GM12878 (cell line): ENCODE results near the gene CYP4F11. TPM values are rescaled to one million over a fixed set of nuclear protein-coding genes. Genes with fewer than 3 reads are reported as not detected.

Source experiments
- ATAC-seq: fragments of 200-7000 bp; cut with Tn5 transposase; 3 replicates; pipeline ENCODE4 v1.9.1; 2020; ENCODE audit warnings: mild to moderate bottlenecking, moderate library complexity
- BruUV-seq: library from RNA; stranded (reverse); fragments of 400-500 nt; replicated peaks from 2 replicates; lab custom pipeline; 2021; lab: Mats Ljungman, UMichigan
- CTCF ChIA-PET: fragments of 300-600 bp; sonication (Branson Sonifier 250); formaldehyde crosslinking; extraction: SDS; loops from one replicate; lab custom pipeline; 2021; ENCODE audit warnings: inconsistent platforms; lab: Yijun Ruan, JAX
- POLR2A ChIA-PET: fragments of 350-600 bp; formaldehyde crosslinking; extraction: SDS; loops from one replicate; lab custom pipeline; 2021; ENCODE audit warnings: inconsistent platforms; lab: Charles Lee
- RAD21 ChIA-PET: fragments of 300-600 bp; sonication (Branson Sonifier 250); formaldehyde crosslinking; loops from one replicate; lab custom pipeline; 2023; ENCODE audit warnings: antibody characterized with exemption; ENCODE audit not compliant: unreplicated experiment; lab: Charles Lee
- SMC1A ChIA-PET: fragments of 300-600 bp; sonication (Branson Sonifier 250); formaldehyde crosslinking; loops from one replicate; lab custom pipeline; 2023; ENCODE audit not compliant: unreplicated experiment, uncharacterized antibody; lab: Charles Lee
- DNase-seq: peaks from one replicate; pipeline ENCODE4 v3.0.0-alpha.2; 2011; ENCODE audit warnings: low read depth, low spot score
- FAIRE-seq: peaks from 3 replicates; lab custom pipeline; 2011; peaks lifted over from hg19 to GRCh38; lab: Jason Lieb, UNC
- H2AFZ ChIP-seq: 2 replicates; pipeline ENCODE4 v1.6.0; 2011; ENCODE audit warnings: low read depth, low read length, control low read depth; ENCODE audit not compliant: control insufficient read depth
- H3K27ac ChIP-seq: 2 replicates; pipeline ENCODE4 v1.5.1; 2011; ENCODE audit warnings: control low read depth; ENCODE audit not compliant: control insufficient read depth, insufficient read depth
- H3K27me3 ChIP-seq, 2 experiments: replicated peaks in 1 of 2; 2 replicates each; pipeline versions ENCODE4 v1.6.0 to v1.6.1; 2011; ENCODE audit warnings: low read length in 1 of 2; ENCODE audit not compliant: control insufficient read depth in 2 of 2, insufficient read depth in 2 of 2
- H3K36me3 ChIP-seq, 2 experiments: 2 replicates each; pipeline ENCODE4 v1.5.1; 2011; ENCODE audit warnings: low read length in 1 of 2; ENCODE audit not compliant: control insufficient read depth in 2 of 2, insufficient read depth in 2 of 2
- H3K4me1 ChIP-seq: 2 replicates; pipeline ENCODE4 v1.6.1; 2011; ENCODE audit warnings: mild to moderate bottlenecking, low read length, moderate library complexity, mixed read lengths; ENCODE audit not compliant: control insufficient read depth, insufficient read depth
- H3K4me2 ChIP-seq: 2 replicates; pipeline ENCODE4 v1.6.0; 2011; ENCODE audit warnings: control low read depth; ENCODE audit not compliant: control insufficient read depth, insufficient read depth
- H3K4me3 ChIP-seq: fragments of 200-600 bp; sonication (generic); 2 replicates; pipeline ENCODE4 v1.5.1; 2016
- H3K79me2 ChIP-seq: 2 replicates; pipeline ENCODE4 v1.6.0; 2011; ENCODE audit warnings: low read length; ENCODE audit not compliant: control insufficient read depth, insufficient read depth
- H3K9ac ChIP-seq: 2 replicates; pipeline ENCODE4 v1.8.0; 2011; ENCODE audit warnings: low read length, control low read depth, mixed read lengths; ENCODE audit not compliant: control insufficient read depth, insufficient read depth
- H3K9me3 ChIP-seq: replicated peaks from 3 replicates; pipeline ENCODE4 v1.5.1; 2011; ENCODE audit warnings: mild to moderate bottlenecking, low read length; ENCODE audit not compliant: control insufficient read depth, insufficient read depth
- H4K20me1 ChIP-seq: 2 replicates; pipeline ENCODE4 v1.6.0; 2011; ENCODE audit not compliant: control insufficient read depth, insufficient read depth
- ATF2 ChIP-seq: IDR thresholded peaks from 2 replicates; pipeline ENCODE4 v1.6.1; 2012; ENCODE audit warnings: low read length, inconsistent platforms
- CBX5 ChIP-seq: sonication (generic); IDR thresholded peaks from 2 replicates; pipeline ENCODE4 v1.6.1; 2016; ENCODE audit warnings: low read depth, moderate library complexity, mild to moderate bottlenecking, inconsistent platforms
- CHD4 ChIP-seq: fragments of 200-600 bp; sonication (generic); IDR thresholded peaks from 2 replicates; pipeline ENCODE4 v1.6.1; 2016; ENCODE audit warnings: mild to moderate bottlenecking
- DPF2 ChIP-seq: fragments of 450-650 bp; IDR thresholded peaks from 2 replicates; pipeline ENCODE4 v1.6.1; 2017; ENCODE audit warnings: mild to moderate bottlenecking
- E4F1 ChIP-seq: fragments of 450-650 bp; IDR thresholded peaks from 2 replicates; pipeline ENCODE4 v1.6.1; 2018; ENCODE audit warnings: borderline replicate concordance, mild to moderate bottlenecking; ENCODE audit not compliant: partially characterized antibody
- HCFC1 ChIP-seq: fragments of 150-350 bp; IDR thresholded peaks from 2 replicates; pipeline ENCODE4 v1.6.1; 2014; ENCODE audit warnings: low read length
- HSF1 ChIP-seq: fragments of 150-350 bp; IDR thresholded peaks from 2 replicates; pipeline ENCODE4 v1.6.1; 2014; ENCODE audit warnings: mild to moderate bottlenecking, low read depth, low read length
- IRF3 ChIP-seq: fragments of 450-650 bp; IDR thresholded peaks from 2 replicates; pipeline ENCODE4 v1.6.1; 2014; ENCODE audit warnings: mild to moderate bottlenecking
- IRF4 ChIP-seq: IDR thresholded peaks from 2 replicates; pipeline ENCODE4 v1.6.1; 2011; ENCODE audit warnings: low read depth, low read length
- NFIC ChIP-seq: IDR thresholded peaks from 2 replicates; pipeline ENCODE4 v1.6.1; 2012; ENCODE audit warnings: low read depth, mild to moderate bottlenecking, inconsistent platforms, low read length, moderate library complexity
- PBX3 ChIP-seq: IDR thresholded peaks from 2 replicates; pipeline ENCODE4 v1.6.1; 2011; ENCODE audit warnings: mild to moderate bottlenecking, low read depth, low read length, moderate library complexity; ENCODE audit not compliant: insufficient replicate concordance
- RBBP5 ChIP-seq: fragments of 200-600 bp; sonication (generic); conservative IDR thresholded peaks from 2 replicates; pipeline ENCODE4 v1.6.1; 2016
- SIN3A ChIP-seq: IDR thresholded peaks from 2 replicates; pipeline ENCODE4 v1.6.1; 2012; ENCODE audit warnings: low read depth, low read length, improper control_type of control experiment
- SIX5 ChIP-seq: IDR thresholded peaks from 2 replicates; pipeline ENCODE4 v1.6.1; 2011; ENCODE audit warnings: mild to moderate bottlenecking, low read depth, low read length, moderate library complexity; ENCODE audit not compliant: severe bottlenecking
- SREBF2 ChIP-seq: IDR thresholded peaks from 2 replicates; pipeline ENCODE4 v1.6.1; 2012; ENCODE audit warnings: mild to moderate bottlenecking, low read length
- TCF12 ChIP-seq: IDR thresholded peaks from 2 replicates; pipeline ENCODE4 v1.6.1; 2011; ENCODE audit warnings: low read depth, mild to moderate bottlenecking, low read length
- YY1 ChIP-seq: IDR thresholded peaks from 2 replicates; pipeline ENCODE4 v1.6.1; 2011; ENCODE audit warnings: low read depth, mild to moderate bottlenecking, low read length
- ZNF384 ChIP-seq: IDR thresholded peaks from 2 replicates; pipeline ENCODE4 v1.6.1; 2012; ENCODE audit warnings: low read depth, mild to moderate bottlenecking, low read length, improper control_type of control experiment, borderline replicate concordance
- ZSCAN29 ChIP-seq: fragments of 450-650 bp; IDR thresholded peaks from 2 replicates; pipeline ENCODE4 v1.6.1; 2017; ENCODE audit warnings: mild to moderate bottlenecking, moderate library complexity
- WGBS: methylation state at CpG from one replicate; pipeline ENCODE4 v1.1.6; 2016; ENCODE audit warnings: low lambda C conversion rate; ENCODE audit not compliant: insufficient replicate concordance, insufficient coverage; ENCODE audit errors: missing lambda C conversion rate; 5-methylcytosine and 5-hydroxymethylcytosine counted together
- in situ Hi-C: fragments of 300-500 bp; cut with MboI; formaldehyde crosslinking; loops from 9 replicates; pipeline ENCODE4 v1.14.3; 2018; ENCODE audit warnings: mixed read lengths
- intact Hi-C: fragments of 100-400 bp; cut with micrococcal nuclease; formaldehyde crosslinking; loops from one replicate; pipeline ENCODE4 v1.14.2; 2022; ENCODE audit not compliant: unreplicated experiment
- polyA plus RNA-seq, 11 experiments: library from polyadenylated mRNA; depleted of rRNA in 4 of 11; unstranded in 6 of 11; stranded (reverse) in 5 of 11; fragments of >200 nt; fragmentation: Nextera tagmentation in 4 of 11; fragmentation: Illumina TruSeq in 1 of 11; extraction: Ambion mirVana in 4 of 11; extraction: Trizol in 1 of 11; gene quantifications; 1 replicate in 1 of 11; 2 replicates in 10 of 11; pipeline versions ENCODE4 v1.2.1 to v1.2.3, GENCODE V29; 2011 to 2016; ENCODE audit warnings: inconsistent platforms in 2 of 11, missing spikeins in 2 of 11, low read depth in 1 of 11
- total RNA-seq, 4 experiments: library from RNA; depleted of rRNA in 3 of 4; stranded (reverse); fragments of >200 nt in 3 of 4; fragmentation: Illumina TruSeq in 1 of 4; extraction: Trizol in 1 of 4; gene quantifications; 2 replicates each; pipeline versions ENCODE4 v1.2.1 to v1.2.3, GENCODE V29; 2013 to 2021

The CYP4F11 gene
- total and polyA plus RNA-seq, 10 of the 15 experiments (the other 5 are each of a cell fraction or from before 2014, with no cell fraction given): not detected

- ChIA-PET RAD21 (no interaction called here), SMC1A (no interaction called here), POLR2A (no interaction called here), CTCF (no interaction called here)
- Histone ChIP-seq H3K4me2 (no peak overlapping the region), H3K36me3 (no peaks in the 10 kb centered on the region), H4K20me1 (no peaks in the 10 kb centered on the region), H3K79me2 (no peaks in the 10 kb centered on the region), H3K9me3 (no peaks in the 10 kb centered on the region), H3K27ac (no peak overlapping the region), H3K4me1 (no peaks in the 10 kb centered on the region), H3K4me3 (no peak overlapping the region), H3K27me3 (no peaks in the 10 kb centered on the region; a peak in 1 of 4 replicates), H2AFZ (no peak overlapping the region), H3K9ac (no peak overlapping the region)
- BruUV-seq: no TSS peak
- ATAC-seq (no peak), FAIRE-seq (no peak), DNase-seq (no peak)
- in situ Hi-C loops (no loop called here), intact Hi-C loops (no loop called here)
- no peak for TF ChIP-seq YY1
- TF ChIP-seq TCF12: no peak
- no peak for TF ChIP-seq E4F1
- no peak for TF ChIP-seq ZSCAN29
- TF ChIP-seq RBBP5: no peak
- TF ChIP-seq SIX5: no peak
- TF ChIP-seq IRF3: no peak
- no peak for TF ChIP-seq HSF1
- TF ChIP-seq CBX5: no peak
- TF ChIP-seq NFIC: no peak
- TF ChIP-seq IRF4: no peak
- TF ChIP-seq ATF2: no peak
- TF ChIP-seq SIN3A: no peak
- TF ChIP-seq ZNF384: no peak
- TF ChIP-seq DPF2: no peak
- no peak for TF ChIP-seq SREBF2
- TF ChIP-seq HCFC1: no peak
- TF ChIP-seq CHD4: no peak
- TF ChIP-seq PBX3: no peak
- 44% methylated on average over 8 of the region's 8 CpGs for WGBS
These were observed 10.6 kb downstream of the CYP4F11 start for GRCh38 chr19:15923702-15924101.
